KOPT-K1 (cell line): ENCODE results near the gene FHL1.
"Not testable (repeated sequence)": the region's sequence is repeated elsewhere in the genome, so short reads cannot be mapped to it uniquely, and the experiment has no call there.

Experiments used
- H3K27ac ChIP-seq: fragments of 200-600 bp; sonication (generic); 2 replicates; pipeline ENCODE4 v1.5.1; 2016; ENCODE audit warnings: antibody characterized with exemption, mild to moderate bottlenecking, low read depth, low read length; ENCODE audit not compliant: poor library complexity, severe bottlenecking
- H3K36me3 ChIP-seq: fragments of 200-600 bp; sonication (generic); 2 replicates; pipeline ENCODE4 v1.5.1; 2017; ENCODE audit warnings: antibody characterized with exemption, mild to moderate bottlenecking, low read length, moderate library complexity; ENCODE audit not compliant: insufficient read depth
- H3K9me3 ChIP-seq: fragments of 200-600 bp; sonication (generic); 2 replicates; pipeline ENCODE4 v1.5.1; 2017; ENCODE audit warnings: antibody characterized with exemption, low read length, mild to moderate bottlenecking; ENCODE audit not compliant: insufficient read depth, poor library complexity, severe bottlenecking

The FHL1 gene

GRCh38 chrX:136221851-136222513, 74.6 kb downstream of the FHL1 start:
- peaks cover 93% of the 10 kb centered on the region for H3K36me3 ChIP-seq
- no peaks in the 10 kb centered on the region for H3K9me3 ChIP-seq

GRCh38 chrX:136227074-136227473, 79.7 kb downstream of the FHL1 start:
- Histone ChIP-seq H3K27ac (no peak overlapping the region), H3K36me3 (peaks cover 97% of the 10 kb centered on the region), H3K9me3 (no peaks in the 10 kb centered on the region)

More at GRCh38 chrX:136221851-136222513, 74.6 kb downstream of the FHL1 start:
- no peak overlapping the region for H3K27ac ChIP-seq

- Histone ChIP-seq H3K27ac (peak overlapping the region; percentile 43), H3K36me3 (peaks cover 95% of the 10 kb centered on the region), H3K9me3 (no peaks in the 10 kb centered on the region)
These were observed 80.9 kb downstream of the FHL1 start for GRCh38 chrX:136227948-136228838.

GRCh38 chrX:136228839-136229207, 81.5 kb downstream of the FHL1 start:
- Histone ChIP-seq H3K36me3 (peaks cover 95% of the 10 kb centered on the region), H3K27ac (no peak overlapping the region), H3K9me3 (no peaks in the 10 kb centered on the region)

GRCh38 chrX:136237074-136237473, 89.7 kb downstream of the FHL1 start:
- Histone ChIP-seq H3K36me3 (peaks cover 80% of the 10 kb centered on the region), H3K9me3 (no peaks in the 10 kb centered on the region), H3K27ac (no peak overlapping the region)

GRCh38 chrX:136237849-136238248, 90.5 kb downstream of the FHL1 start:
- peaks cover 81% of the 10 kb centered on the region for H3K36me3 ChIP-seq
- not testable (repeated sequence) for H3K9me3 ChIP-seq, H3K27ac ChIP-seq

GRCh38 chrX:136246201-136246600, 98.9 kb downstream of the FHL1 start:
- H3K36me3 ChIP-seq: peaks cover 48% of the 10 kb centered on the region

GRCh38 chrX:136250191-136251040, 103.1 kb downstream of the FHL1 start:
- Histone ChIP-seq H3K36me3 (peaks cover 7% of the 10 kb centered on the region), H3K27ac (peak overlapping the region; percentile 72), H3K9me3 (no peaks in the 10 kb centered on the region)

More at GRCh38 chrX:136246201-136246600, 98.9 kb downstream of the FHL1 start:
- H3K9me3 ChIP-seq: no peaks in the 10 kb centered on the region
- no peak overlapping the region for H3K27ac ChIP-seq

GRCh38 chrX:136251041-136251991, 104.0 kb downstream of the FHL1 start, which contains the start of gene MAP7D3:
Gene MAP7D3 (minus strand): TSS chrX:136251400. CDS start chrX:136251358, 42 bp downstream.
- H3K27ac ChIP-seq: peak within 1 kb of the TSS; percentile 72
- no peaks in the 10 kb centered on the region for H3K9me3 ChIP-seq

GRCh38 chrX:136255541-136255940, 108.2 kb downstream of the FHL1 start:
- no peak overlapping the region for H3K27ac ChIP-seq
- H3K9me3 ChIP-seq: no peaks in the 10 kb centered on the region

More at GRCh38 chrX:136251041-136251991, 104.0 kb downstream of the FHL1 start, which contains the start of gene MAP7D3:
- H3K36me3 ChIP-seq: peaks cover 4% of the 10 kb centered on the region; the same call in 1 of the 2 replicates

GRCh38 chrX:136256026-136256425, 108.7 kb downstream of the FHL1 start:
- no peaks in the 10 kb centered on the region for H3K9me3 ChIP-seq
- no peaks in the 10 kb centered on the region for H3K36me3 ChIP-seq
- H3K27ac ChIP-seq: no peak overlapping the region

More at GRCh38 chrX:136255541-136255940, 108.2 kb downstream of the FHL1 start:
- no peaks in the 10 kb centered on the region for H3K36me3 ChIP-seq

- Histone ChIP-seq H3K9me3 (no peaks in the 10 kb centered on the region), H3K27ac (no peak overlapping the region), H3K36me3 (no peaks in the 10 kb centered on the region)
These were observed 111.6 kb downstream of the FHL1 start for GRCh38 chrX:136258951-136259350.

- Histone ChIP-seq H3K27ac (no peak overlapping the region), H3K9me3 (no peaks in the 10 kb centered on the region), H3K36me3 (no peaks in the 10 kb centered on the region)
These were observed 112.2 kb downstream of the FHL1 start for GRCh38 chrX:136259543-136259942.

GRCh38 chrX:136260776-136261175, 113.4 kb downstream of the FHL1 start:
- no peaks in the 10 kb centered on the region for H3K9me3 ChIP-seq
- H3K27ac ChIP-seq: no peak overlapping the region
- H3K36me3 ChIP-seq: no peaks in the 10 kb centered on the region
